T-cell (primary cell): ENCODE data around the gene ABTB2. TPM values are rescaled to one million over a fixed set of nuclear protein-coding genes. Genes with fewer than 3 reads are reported as not detected.

Source experiments
- ATAC-seq, 4 experiments: fragments of 200-7000 bp in 3 of 4; fragments of 150-1000 bp in 1 of 4; cut with Tn5 transposase; replicated peaks in 1 of 4; 1 replicate in 3 of 4; 2 replicates in 1 of 4; pipeline ENCODE4 v1.10.0; 2021; ENCODE audit warnings: moderate library complexity in 3 of 4, mild to moderate bottlenecking in 2 of 4, moderate number of reproducible peaks in 1 of 4
- CTCF ChIA-PET, 2 donors: fragments of 300-600 bp; sonication (Branson Sonifier 250); formaldehyde crosslinking; loops; one replicate each; lab custom pipeline; 2022; ENCODE audit warnings: antibody characterized with exemption in 2 of 2; lab: Charles Lee
- POLR2A ChIA-PET, 2 donors: fragments of 300-600 bp; sonication (Branson Sonifier 250); formaldehyde crosslinking; loops; one replicate each; lab custom pipeline; 2022; ENCODE audit warnings: antibody characterized with exemption in 2 of 2; lab: Charles Lee
- DNase-seq, 35 experiments: peaks; one replicate each; pipeline versions ENCODE4 v3.0.0 to v3.0.0-alpha.2; 2013 to 2023
- H3K27ac ChIP-seq: one replicate; pipeline ENCODE4 v1.5.1; 2013; ENCODE audit warnings: low read length
- H3K27me3 ChIP-seq, 2 experiments: replicated peaks in 1 of 2; 1 replicate in 1 of 2; 2 replicates in 1 of 2; pipeline versions ENCODE4 v1.6.1 to v1.7.0; 2013; ENCODE audit warnings: low read length in 1 of 2, mixed read lengths in 1 of 2; ENCODE audit not compliant: control insufficient read depth in 2 of 2, insufficient read depth in 2 of 2; ENCODE audit errors: extremely low read depth in 1 of 2
- H3K36me3 ChIP-seq, 2 donors: 1 replicate in 1 of 2; 2 replicates in 1 of 2; pipeline versions ENCODE4 v1.6.1 to v1.7.0; 2013; ENCODE audit warnings: low read length in 1 of 2; ENCODE audit not compliant: control insufficient read depth in 2 of 2, insufficient read depth in 1 of 2; ENCODE audit errors: extremely low read depth in 1 of 2
- H3K4me1 ChIP-seq, 2 experiments: 1 replicate in 1 of 2; 2 replicates in 1 of 2; pipeline versions ENCODE4 v1.6.1 to v1.7.0; 2013; ENCODE audit warnings: low read length in 2 of 2, mixed read lengths in 1 of 2; ENCODE audit not compliant: insufficient read depth in 2 of 2, control insufficient read depth in 1 of 2; ENCODE audit errors: extremely low read depth in 1 of 2
- H3K4me3 ChIP-seq, 2 donors: 1 replicate in 1 of 2; 2 replicates in 1 of 2; pipeline versions ENCODE4 v1.5.1 to v1.7.0; 2013; ENCODE audit warnings: mild to moderate bottlenecking in 2 of 2, low read length in 1 of 2, moderate library complexity in 1 of 2; ENCODE audit not compliant: control insufficient read depth in 1 of 2; ENCODE audit errors: extremely low read depth in 1 of 2
- H3K9me3 ChIP-seq: 2 replicates; pipeline ENCODE4 v1.7.0; 2013
- H3K27ac Mint-ChIP-seq, 2 donors: one replicate each; pipeline ENCODE4 v1.8.0; 2020 to 2021; ENCODE audit warnings: mild to moderate bottlenecking in 2 of 2, mixed read lengths in 2 of 2
- H3K27me3 Mint-ChIP-seq, 2 donors: one replicate each; pipeline ENCODE4 v1.8.0; 2021 to 2022; ENCODE audit warnings: mixed read lengths in 2 of 2
- H3K36me3 Mint-ChIP-seq: one replicate; pipeline ENCODE4 v1.8.0; 2021; ENCODE audit warnings: mixed read lengths
- H3K4me1 Mint-ChIP-seq, 3 donors: one replicate each; pipeline ENCODE4 v1.8.0; 2020 to 2022; ENCODE audit warnings: mixed read lengths in 3 of 3, mild to moderate bottlenecking in 1 of 3
- H3K4me3 Mint-ChIP-seq, 3 donors: one replicate each; pipeline ENCODE4 v1.8.0; 2020 to 2022; ENCODE audit warnings: mild to moderate bottlenecking in 3 of 3, mixed read lengths in 3 of 3, moderate library complexity in 3 of 3
- H3K9me3 Mint-ChIP-seq, 3 donors: one replicate each; pipeline ENCODE4 v1.8.0; 2020 to 2022; ENCODE audit warnings: mixed read lengths in 3 of 3
- WGBS: methylation state at CpG from one replicate; pipeline ENCODE4 v1.1.5; 2013; ENCODE audit warnings: missing lambda C conversion rate; ENCODE audit not compliant: insufficient coverage; 5-methylcytosine and 5-hydroxymethylcytosine counted together
- total RNA-seq, 35 experiments: library from RNA in 6 of 35; stranded (reverse) in 6 of 35; fragments of 120-200 nt in 1 of 35; gene quantifications; one replicate each; pipeline versions ENCODE4 v1.2.1 to v1.2.4 and lab custom pipeline; 2013 to 2026

The ABTB2 gene
- total RNA-seq, 5 donors from 2014 or later (not counting 1 experiment from before 2014, with no cell fraction given) = 0.50 to 0.93 (median 0.82) TPM

GRCh38 chr11:34201129-34201528 is 156.7 kb downstream of the ABTB2 start:
- CTCF ChIA-PET = no interaction called here
- Mint-ChIP-seq H3K4me3 (no peak overlapping the region), H3K27me3 (no peaks in the 10 kb centered on the region)

GRCh38 chr11:34199525-34199924 is 158.3 kb downstream of the ABTB2 start:
- H3K36me3 Mint-ChIP-seq = no peaks in the 10 kb centered on the region
- no peak for ATAC-seq
- no peaks in the 10 kb centered on the region for H3K36me3 ChIP-seq

More at GRCh38 chr11:34201129-34201528, 156.7 kb downstream of the ABTB2 start:
- H3K36me3 ChIP-seq = no peaks in the 10 kb centered on the region
- H3K4me1 Mint-ChIP-seq = peaks cover 13 to 22% (median 21%) of the 10 kb centered on the region in 3 donors
- H3K4me1 ChIP-seq = peaks cover 5 to 15% of the 10 kb centered on the region in 2 experiments
- DNase-seq = no peak
- no peaks in the 10 kb centered on the region for H3K27me3 ChIP-seq
- H3K4me3 ChIP-seq = no peak overlapping the region
- no peaks in the 10 kb centered on the region for H3K9me3 Mint-ChIP-seq
- no peak overlapping the region for H3K27ac Mint-ChIP-seq
- H3K27ac ChIP-seq = no peak overlapping the region
- no CpG with 5 or more reads among the region's 3 CpGs for WGBS
- no peaks in the 10 kb centered on the region for H3K9me3 ChIP-seq
- no peaks in the 10 kb centered on the region for H3K36me3 Mint-ChIP-seq
- ATAC-seq = no peak
- POLR2A ChIA-PET = no interaction called here

GRCh38 chr11:34198523-34198922 is 159.3 kb downstream of the ABTB2 start:
- H3K9me3 Mint-ChIP-seq = no peaks in the 10 kb centered on the region
- POLR2A ChIA-PET = no interaction called here
- no peak overlapping the region for H3K4me3 Mint-ChIP-seq
- no peaks in the 10 kb centered on the region for H3K36me3 Mint-ChIP-seq
- H3K4me1 Mint-ChIP-seq = peaks cover 5 to 17% (median 17%) of the 10 kb centered on the region in 3 donors
- 25% methylated on average over 3 of the region's 6 CpGs for WGBS
- no peak overlapping the region for H3K27ac Mint-ChIP-seq
- Histone ChIP-seq H3K4me1 (peaks cover 2 to 12% of the 10 kb centered on the region in 2 experiments), H3K27ac (no peak overlapping the region), H3K27me3 (peaks cover 0 to 5% of the 10 kb centered on the region in 2 experiments), H3K36me3 (no peaks in the 10 kb centered on the region), H3K4me3 (no peak overlapping the region), H3K9me3 (no peaks in the 10 kb centered on the region)
- CTCF ChIA-PET = no interaction called here
- ATAC-seq (peak in 2 of 4 experiments; percentile 37 to 43), DNase-seq (peak in 1 of 35 experiments; percentile 14)
- no peaks in the 10 kb centered on the region for H3K27me3 Mint-ChIP-seq

More at GRCh38 chr11:34199525-34199924, 158.3 kb downstream of the ABTB2 start:
- Mint-ChIP-seq H3K9me3 (no peaks in the 10 kb centered on the region), H3K4me3 (no peak overlapping the region), H3K27me3 (no peaks in the 10 kb centered on the region), H3K4me1 (peaks cover 13 to 22% (median 21%) of the 10 kb centered on the region in 3 donors), H3K27ac (no peak overlapping the region)
- DNase-seq = no peak
- ChIA-PET POLR2A (no interaction called here), CTCF (no interaction called here)
- H3K4me1 ChIP-seq = peaks cover 5 to 15% of the 10 kb centered on the region in 2 experiments
- H3K27ac ChIP-seq = no peak overlapping the region
- no peak overlapping the region for H3K4me3 ChIP-seq
- 43% methylated on average over 2 of the region's 5 CpGs for WGBS
- H3K9me3 ChIP-seq = no peaks in the 10 kb centered on the region
- H3K27me3 ChIP-seq = peaks cover 0 to 5% of the 10 kb centered on the region in 2 experiments

- ChIA-PET POLR2A (no interaction called here), CTCF (no interaction called here)
- 93% methylated on average over 16 of the region's 16 CpGs for WGBS
- H3K27me3 Mint-ChIP-seq = no peaks in the 10 kb centered on the region
- Histone ChIP-seq H3K36me3 (no peaks in the 10 kb centered on the region), H3K27me3 (peaks cover 0 to 5% of the 10 kb centered on the region in 2 experiments), H3K27ac (no peak overlapping the region), H3K4me1 (peaks cover 0 to 6% of the 10 kb centered on the region in 2 experiments), H3K9me3 (no peaks in the 10 kb centered on the region), H3K4me3 (no peak overlapping the region)
- no peaks in the 10 kb centered on the region for H3K36me3 Mint-ChIP-seq
- H3K4me1 Mint-ChIP-seq = peaks cover 0 to 11% (median 8%) of the 10 kb centered on the region in 3 donors
- DNase-seq (no peak), ATAC-seq (no peak)
- H3K9me3 Mint-ChIP-seq = no peaks in the 10 kb centered on the region
- no peak overlapping the region for H3K27ac Mint-ChIP-seq
- no peak overlapping the region for H3K4me3 Mint-ChIP-seq
Measured at GRCh38 chr11:34197256-34197655, 160.6 kb downstream of the ABTB2 start.

GRCh38 chr11:34194576-34195335 is 163.1 kb downstream of the ABTB2 start:
- POLR2A ChIA-PET = no interaction called here
- H3K4me1 ChIP-seq = peaks cover 0 to 6% of the 10 kb centered on the region in 2 experiments

GRCh38 chr11:34192481-34193401 is 165.1 kb downstream of the ABTB2 start:
- Histone ChIP-seq H3K9me3 (no peaks in the 10 kb centered on the region), H3K4me1 (no peaks in the 10 kb centered on the region), H3K4me3 (no peak overlapping the region), H3K36me3 (no peaks in the 10 kb centered on the region), H3K27me3 (peaks cover 0 to 5% of the 10 kb centered on the region in 2 experiments), H3K27ac (no peak overlapping the region)
- ATAC-seq = no peak
- no peak for DNase-seq
- Mint-ChIP-seq H3K4me3 (no peak overlapping the region), H3K4me1 (peaks cover 0 to 4% (median 0%) of the 10 kb centered on the region in 3 donors), H3K9me3 (no peaks in the 10 kb centered on the region), H3K27me3 (peaks cover 0 to 1% of the 10 kb centered on the region in 2 donors), H3K36me3 (no peaks in the 10 kb centered on the region), H3K27ac (no peak overlapping the region)
- CTCF ChIA-PET = interaction anchor here in 1 of 2 donors (0.6 kb wide), 1 partner anchor 166 kb away, joined by 3 read pairs; no protein-coding TSS in a partner anchor
- WGBS = 95% methylated on average over 6 of the region's 14 CpGs
- POLR2A ChIA-PET = no interaction called here

More at GRCh38 chr11:34194576-34195335, 163.1 kb downstream of the ABTB2 start:
- DNase-seq = no peak
- Histone ChIP-seq H3K27me3 (peaks cover 0 to 5% of the 10 kb centered on the region in 2 experiments), H3K9me3 (no peaks in the 10 kb centered on the region), H3K36me3 (no peaks in the 10 kb centered on the region), H3K4me3 (no peak overlapping the region), H3K27ac (no peak overlapping the region)
- Mint-ChIP-seq H3K27ac (no peak overlapping the region), H3K9me3 (no peaks in the 10 kb centered on the region), H3K4me3 (no peak overlapping the region), H3K36me3 (no peaks in the 10 kb centered on the region), H3K27me3 (no peaks in the 10 kb centered on the region), H3K4me1 (peaks cover 0 to 11% (median 4%) of the 10 kb centered on the region in 3 donors)
- CTCF ChIA-PET = no interaction called here
- no peak for ATAC-seq
- 98% methylated on average over 8 of the region's 13 CpGs for WGBS
